HepG2 (cell line): Measurements from ENCODE around the gene AQP6. TPM values are rescaled to one million over a fixed set of nuclear protein-coding genes. Genes with fewer than 3 reads are reported as not detected.
A peak's percentile ranks its signal among the peaks of the same experiment; 100 is the strongest.

Experiments
- ATAC-seq: fragments of 200-7000 bp; cut with Tn5 transposase; 3 replicates; pipeline ENCODE4 v1.9.1; 2020; ENCODE audit warnings: mild to moderate bottlenecking, moderate library complexity
- BruUV-seq: library from RNA; stranded (reverse); fragments of 400-500 nt; replicated peaks from 2 replicates; lab custom pipeline; 2021; lab: Mats Ljungman, UMichigan
- CTCF ChIA-PET: fragments of 300-600 bp; formaldehyde crosslinking; extraction: SDS; loops from one replicate; lab custom pipeline; 2021; ENCODE audit warnings: low total read pairs, inconsistent platforms, low intra/inter-chr PET ratio; lab: Yijun Ruan, JAX
- POLR2A ChIA-PET: fragments of 350-600 bp; sonication (Branson Sonifier 250); formaldehyde crosslinking; loops from one replicate; lab custom pipeline; 2020; ENCODE audit warnings: antibody characterized with exemption, inconsistent platforms; lab: Yijun Ruan, JAX
- DNase-seq: peaks from one replicate; pipeline ENCODE4 v3.0.0-alpha.2; 2015; ENCODE audit warnings: low spot score
- FAIRE-seq: peaks from 3 replicates; lab custom pipeline; 2011; peaks lifted over from hg19 to GRCh38; lab: Jason Lieb, UNC
- H2AFZ ChIP-seq: one replicate; pipeline ENCODE4 v1.6.1; 2011; ENCODE audit warnings: low read length, inconsistent platforms
- H3K27ac ChIP-seq: fragments of 300-600 bp; 3 replicates; pipeline ENCODE4 v1.8.0; 2011; ENCODE audit warnings: mixed run types, mild to moderate bottlenecking, mixed read lengths, low read length, inconsistent platforms; ENCODE audit not compliant: insufficient read depth; ENCODE audit errors: extremely low read length
- H3K27me3 ChIP-seq, 2 experiments: fragments of 200-600 bp in 1 of 2; 2 replicates in 1 of 2; 3 replicates in 1 of 2; pipeline versions ENCODE4 v1.6.0 to v1.8.0; 2011; ENCODE audit warnings: low read length in 2 of 2, mild to moderate bottlenecking in 2 of 2, moderate library complexity in 2 of 2, inconsistent platforms in 1 of 2; ENCODE audit not compliant: insufficient read depth in 2 of 2, control insufficient read depth in 1 of 2
- H3K36me3 ChIP-seq, 2 experiments: fragments of 200-600 bp in 1 of 2; replicated peaks in 1 of 2; 2 replicates in 1 of 2; 3 replicates in 1 of 2; pipeline versions ENCODE4 v1.5.1 to v1.8.0; 2011; ENCODE audit warnings: low read length in 2 of 2, inconsistent platforms in 1 of 2; ENCODE audit not compliant: insufficient read depth in 2 of 2, control insufficient read depth in 1 of 2
- H3K4me1 ChIP-seq: 2 replicates; pipeline ENCODE4 v1.5.1; 2012; ENCODE audit warnings: low read length, inconsistent platforms; ENCODE audit not compliant: insufficient read depth
- H3K4me2 ChIP-seq: 2 replicates; pipeline ENCODE4 v1.6.0; 2011; ENCODE audit warnings: low read depth, low read length, inconsistent platforms
- H3K4me3 ChIP-seq, 3 experiments: fragments of 200-600 bp in 1 of 3; sonication (generic), shearing (Covaris generic) in 1 of 3; replicated peaks in 1 of 3; 2 replicates each; pipeline ENCODE4 v1.5.1; 2011 to 2016; ENCODE audit warnings: low read length in 3 of 3, inconsistent platforms in 2 of 3, low read depth in 2 of 3, mild to moderate bottlenecking in 2 of 3, control low read depth in 1 of 3, mixed read lengths in 1 of 3; ENCODE audit not compliant: insufficient read depth in 1 of 3
- H3K79me2 ChIP-seq: one replicate; pipeline ENCODE4 v1.6.1; 2011; ENCODE audit warnings: low read length, inconsistent platforms; ENCODE audit not compliant: insufficient read depth
- H3K9ac ChIP-seq: 2 replicates; pipeline ENCODE4 v1.6.0; 2011; ENCODE audit warnings: mild to moderate bottlenecking, low read depth, low read length, inconsistent platforms; ENCODE audit not compliant: insufficient read depth
- H3K9me3 ChIP-seq: 2 replicates; pipeline ENCODE4 v1.5.1; 2012; ENCODE audit warnings: mild to moderate bottlenecking, low read length
- H4K20me1 ChIP-seq: 2 replicates; pipeline ENCODE4 v1.6.0; 2011; ENCODE audit warnings: inconsistent platforms, mild to moderate bottlenecking, low read length, moderate library complexity; ENCODE audit not compliant: insufficient read depth
- CBFB ChIP-seq: sonication (generic); formaldehyde crosslinking; IDR thresholded peaks from 2 replicates; pipeline ENCODE4 v1.4.0; 2020; ENCODE audit warnings: missing genetic modification reagents
- EP300 ChIP-seq, 3 experiments: sonication (generic) in 1 of 3; formaldehyde crosslinking in 1 of 3; IDR thresholded peaks; 2 replicates each; pipeline versions ENCODE4 v1.5.1 to v1.6.1; 2011 to 2020; ENCODE audit warnings: low read depth in 2 of 3, low read length in 2 of 3, borderline replicate concordance in 1 of 3, improper control_type of control experiment in 1 of 3, mild to moderate bottlenecking in 1 of 3, missing genetic modification reagents in 1 of 3, moderate library complexity in 1 of 3
- MED1 ChIP-seq: sonication (generic); formaldehyde crosslinking; IDR thresholded peaks from 2 replicates; pipeline ENCODE4 v1.4.0; 2020; ENCODE audit warnings: missing genetic modification reagents
- MEIS1 ChIP-seq: sonication (generic); formaldehyde crosslinking; IDR thresholded peaks from 2 replicates; pipeline ENCODE4 v1.9.0; 2021; ENCODE audit warnings: mild to moderate bottlenecking, missing genetic modification reagents, moderate library complexity, borderline replicate concordance
- SALL1 ChIP-seq: sonication (generic); formaldehyde crosslinking; IDR thresholded peaks from 2 replicates; pipeline ENCODE4 v1.8.0; 2022; ENCODE audit warnings: mild to moderate bottlenecking, missing genetic modification reagents
- SSRP1 ChIP-seq: IDR thresholded peaks from 2 replicates; pipeline ENCODE4 v1.6.1; 2016; ENCODE audit warnings: control low read depth
- ZBTB7A ChIP-seq: sonication (generic); formaldehyde crosslinking; IDR thresholded peaks from 2 replicates; pipeline ENCODE4 v1.8.0; 2022; ENCODE audit warnings: mild to moderate bottlenecking, missing genetic modification reagents
- ZFYVE20 ChIP-seq: sonication (generic); formaldehyde crosslinking; IDR thresholded peaks from 2 replicates; pipeline ENCODE4 v1.8.0; 2023; ENCODE audit warnings: low read depth, mild to moderate bottlenecking, moderate library complexity, missing genetic modification reagents, borderline replicate concordance
- ZNF251 ChIP-seq: sonication (generic); formaldehyde crosslinking; IDR thresholded peaks from 2 replicates; pipeline ENCODE4 v1.9.0; 2021; ENCODE audit warnings: mild to moderate bottlenecking, missing genetic modification reagents
- ZNF703 ChIP-seq: sonication (generic); formaldehyde crosslinking; IDR thresholded peaks from 2 replicates; pipeline ENCODE4 v1.5.1; 2020; ENCODE audit warnings: missing genetic modification reagents, mild to moderate bottlenecking, moderate library complexity, borderline replicate concordance
- ZSCAN21 ChIP-seq: sonication (generic); formaldehyde crosslinking; IDR thresholded peaks from 2 replicates; pipeline ENCODE4 v1.8.0; 2022; ENCODE audit warnings: mild to moderate bottlenecking, missing genetic modification reagents, moderate library complexity, borderline replicate concordance
- WGBS: methylation state at CpG from one replicate; pipeline ENCODE4 v1.1.6; 2017; ENCODE audit warnings: low lambda C conversion rate; 5-methylcytosine and 5-hydroxymethylcytosine counted together
- in situ Hi-C: cut with HindIII; loops from 2 replicates; pipeline ENCODE4 v1.10.0; 2017; ENCODE audit warnings: low pct_unique_long_range_greater_than_20kb; ENCODE audit not compliant: extremely low pct_ligation_motif_present
- intact Hi-C: fragments of 100-400 bp; cut with micrococcal nuclease; formaldehyde crosslinking; loops from one replicate; pipeline ENCODE4 v1.10.0; 2022; ENCODE audit not compliant: unreplicated experiment
- polyA plus RNA-seq, 8 experiments: library from polyadenylated mRNA; depleted of rRNA in 3 of 8; stranded (reverse) in 7 of 8; unstranded in 1 of 8; fragments of >200 nt; fragmentation: Illumina TruSeq in 4 of 8; extraction: Trizol in 4 of 8; gene quantifications; 2 replicates each; pipeline versions ENCODE4 v1.2.1 to v1.2.3, GENCODE V29; 2011 to 2016; ENCODE audit warnings: low read depth in 4 of 8, missing spikeins in 1 of 8, mixed read lengths in 1 of 8; ENCODE audit not compliant: insufficient read depth in 1 of 8
- total RNA-seq, 5 experiments: library from RNA; depleted of rRNA; stranded (reverse); fragments of >200 nt; fragmentation: Illumina TruSeq; extraction: Trizol; gene quantifications; 2 replicates each; pipeline ENCODE4 v1.2.3, GENCODE V29; 2016; ENCODE audit warnings: low read depth in 1 of 5
- TF ChIP-seq, protein P1 (sequence below): sonication (generic); formaldehyde crosslinking; conservative IDR thresholded peaks from 2 replicates; pipeline ENCODE4 v1.5.0; 2020; ENCODE audit warnings: missing genetic modification reagents

AQP6 gene
- total and polyA plus RNA-seq, 2 of the 13 experiments (the other 11 are each of a cell fraction or from before 2014, with no cell fraction given) = 0.32 to 1.3 TPM

DNA sequence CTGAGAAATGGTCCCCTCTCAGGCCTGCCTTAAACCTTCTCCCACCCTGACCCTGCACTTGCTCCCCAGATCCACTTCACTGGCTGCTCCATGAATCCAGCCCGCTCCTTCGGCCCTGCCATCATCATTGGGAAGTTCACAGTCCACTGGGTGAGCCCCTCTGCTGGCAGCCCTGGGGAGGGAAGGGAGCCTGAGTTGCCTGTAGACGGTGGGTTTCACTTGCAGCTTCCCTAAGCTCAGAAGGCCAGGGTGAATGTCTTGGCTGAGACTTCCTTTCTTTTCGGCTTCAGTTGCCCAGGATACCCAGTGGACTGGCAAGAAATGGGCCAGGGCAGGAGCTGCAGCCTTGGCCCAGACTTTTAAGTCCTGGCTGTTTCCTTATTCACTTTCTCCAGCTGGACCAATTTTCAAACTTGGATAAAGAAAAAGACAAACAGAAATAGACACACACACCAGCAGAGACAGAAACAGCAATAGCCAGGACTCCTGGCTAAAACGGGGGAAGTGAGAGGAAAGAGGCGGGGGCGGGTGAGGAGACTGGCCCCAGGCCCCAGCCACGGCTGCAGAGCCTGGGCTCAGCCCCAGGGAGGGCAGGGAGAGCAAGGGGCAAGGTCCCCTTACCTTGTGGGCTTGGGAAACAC, 2.0 kb downstream of the AQP6 start (continued):
- TF ChIP-seq MEIS1 (CRISPR knock-in tag) (no peak; the same call in 1 of the 2 replicates), ZNF251 (no peak), EP300 (IDR thresholded peaks at IDR 0.05; ENCODE audit: low read depth in 2 of 2, low read length in 2 of 2) (no peak), EP300 (CRISPR knock-in tag; IDR thresholded peaks at IDR 0.05; ENCODE audit: borderline replicate concordance) (no peak), SALL1 (CRISPR knock-in tag) (0 out of 2 replicates have a peak, but pooled peaks have one; percentile 31), ZSCAN21 (CRISPR knock-in tag) (no peak), ZBTB7A (no peak), CBFB (CRISPR knock-in tag) (no peak), ZFYVE20 (no peak), SSRP1 (no peak)
- TF ChIP-seq, protein P1, sequence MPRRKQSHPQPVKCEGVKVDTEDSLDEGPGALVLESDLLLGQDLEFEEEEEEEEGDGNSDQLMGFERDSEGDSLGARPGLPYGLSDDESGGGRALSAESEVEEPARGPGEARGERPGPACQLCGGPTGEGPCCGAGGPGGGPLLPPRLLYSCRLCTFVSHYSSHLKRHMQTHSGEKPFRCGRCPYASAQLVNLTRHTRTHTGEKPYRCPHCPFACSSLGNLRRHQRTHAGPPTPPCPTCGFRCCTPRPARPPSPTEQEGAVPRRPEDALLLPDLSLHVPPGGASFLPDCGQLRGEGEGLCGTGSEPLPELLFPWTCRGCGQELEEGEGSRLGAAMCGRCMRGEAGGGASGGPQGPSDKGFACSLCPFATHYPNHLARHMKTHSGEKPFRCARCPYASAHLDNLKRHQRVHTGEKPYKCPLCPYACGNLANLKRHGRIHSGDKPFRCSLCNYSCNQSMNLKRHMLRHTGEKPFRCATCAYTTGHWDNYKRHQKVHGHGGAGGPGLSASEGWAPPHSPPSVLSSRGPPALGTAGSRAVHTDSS (CRISPR knock-in tag) = no peak

DNA sequence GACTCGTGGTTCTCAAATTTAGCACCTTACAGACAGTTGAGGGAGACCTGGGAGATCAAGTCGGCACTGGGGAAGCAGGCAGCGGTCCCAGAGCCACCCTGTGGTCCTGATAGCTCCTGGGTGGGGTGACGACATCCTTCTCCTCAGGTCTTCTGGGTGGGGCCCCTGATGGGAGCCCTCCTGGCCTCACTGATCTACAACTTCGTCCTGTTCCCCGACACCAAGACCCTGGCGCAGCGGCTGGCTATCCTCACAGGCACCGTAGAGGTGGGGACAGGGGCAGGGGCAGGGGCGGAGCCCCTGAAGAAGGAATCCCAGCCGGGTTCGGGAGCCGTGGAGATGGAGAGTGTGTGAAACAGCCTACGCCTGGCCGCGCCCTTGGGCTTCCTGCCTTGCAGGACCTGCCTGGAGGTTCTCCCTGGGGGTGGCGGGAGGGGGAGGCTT, 2.6 kb downstream of the AQP6 start:
- peak overlapping the region; percentile 75 for H3K4me2 ChIP-seq
- H3K27ac ChIP-seq = no peak overlapping the region
- H3K79me2 ChIP-seq = no peaks in the 10 kb centered on the region
- intact Hi-C loops = no loop called here
- WGBS = 10% methylated on average over 2 of the region's 17 CpGs
- peaks cover 1 to 23% of the 10 kb centered on the region in 2 experiments; a peak in 4 of 5 replicates for H3K27me3 ChIP-seq
- CTCF ChIA-PET = interaction anchor here (1.3 kb wide), 1 partner anchor 23 kb away, joined by 3 read pairs; no protein-coding TSS in a partner anchor
- peak overlapping the region; percentile 35; the same call in 1 of the 2 replicates for H3K9ac ChIP-seq
- H3K9me3 ChIP-seq = no peaks in the 10 kb centered on the region
- DNase-seq (no peak), FAIRE-seq (no peak), ATAC-seq (peak; percentile 2; the same call in 2 of the 3 replicates)
- in situ Hi-C loops = no loop called here
- no peaks in the 10 kb centered on the region for H3K36me3 ChIP-seq
- TF ChIP-seq MED1 (CRISPR knock-in tag) (no peak), ZNF703 (0 out of 2 replicates have a peak, but pooled peaks have one; percentile 29)
- no peaks in the 10 kb centered on the region for H4K20me1 ChIP-seq
- peaks cover 66% of the 10 kb centered on the region for H3K4me1 ChIP-seq
- peak overlapping the region in 2 of 3 experiments; percentile 18 to 63; a peak in 4 of 6 replicates for H3K4me3 ChIP-seq
- POLR2A ChIA-PET = interaction anchor here (1.3 kb wide), 1 partner anchor 109 kb away, joined by 6 read pairs; the partner anchor contains the start of gene SMARCD1
- no TSS peak for BruUV-seq
- no peak overlapping the region for H2AFZ ChIP-seq
